K562 (cell line): ENCODE measurements around the gene GPR183.
"Not testable (repeated sequence)": the region's sequence is repeated elsewhere in the genome, so short reads cannot be mapped to it uniquely, and the experiment has no call there.

ENCODE experiments used
- FOXM1 ChIP-seq, 2 experiments: fragments of 450-650 bp in 1 of 2; sonication (generic) in 1 of 2; formaldehyde crosslinking in 1 of 2; IDR thresholded peaks; 2 replicates each; pipeline versions ENCODE4 v1.6.1 to v1.9.0; 2017 to 2022; ENCODE audit warnings: low read depth in 2 of 2, mild to moderate bottlenecking in 2 of 2, missing genetic modification reagents in 1 of 2, moderate library complexity in 1 of 2
- FOXP1 ChIP-seq: sonication (generic); formaldehyde crosslinking; IDR thresholded peaks from 2 replicates; pipeline ENCODE4 v1.8.0; 2022; ENCODE audit warnings: mild to moderate bottlenecking, missing genetic modification reagents
- HNRNPH1 ChIP-seq: fragments of 200-400 bp; formaldehyde crosslinking; optimal IDR thresholded peaks from 2 replicates; pipeline ENCODE3; 2017; ENCODE audit warnings: low read depth, mild to moderate bottlenecking, low read length, moderate library complexity
- KAT8 ChIP-seq: fragments of 450-650 bp; IDR thresholded peaks from 2 replicates; pipeline ENCODE4 v1.6.1; 2016; ENCODE audit warnings: low read depth, mild to moderate bottlenecking
- NR2C2 ChIP-seq, 2 experiments: fragments of 200-800 bp in 1 of 2; sonication (Bioruptor generic) in 1 of 2; sonication (generic) in 1 of 2; formaldehyde crosslinking in 1 of 2; IDR thresholded peaks; 2 replicates each; pipeline versions ENCODE4 v1.6.1 to v1.8.0; 2016 to 2022; ENCODE audit warnings: mild to moderate bottlenecking in 1 of 2, missing compliant biosample characterization in 1 of 2, missing genetic modification characterization in 1 of 2, missing genetic modification reagents in 1 of 2
- RBM22 ChIP-seq: fragments of 200-400 bp; formaldehyde crosslinking; IDR thresholded peaks from 2 replicates; pipeline ENCODE4 v1.6.1; 2018; ENCODE audit warnings: low read length, low read depth; ENCODE audit not compliant: poor library complexity, severe bottlenecking
- SIN3A ChIP-seq, 2 experiments: fragments of 150-350 bp in 1 of 2; IDR thresholded peaks; 2 replicates each; pipeline ENCODE4 v1.6.1; 2011 to 2016; ENCODE audit warnings: borderline replicate concordance in 2 of 2, low read depth in 2 of 2, low read length in 2 of 2, mild to moderate bottlenecking in 2 of 2, moderate library complexity in 2 of 2; ENCODE audit not compliant: control insufficient read depth in 1 of 2
- TF ChIP-seq, protein P1 (sequence below), 3 experiments: IDR thresholded peaks in 2 of 3; conservative IDR thresholded peaks in 1 of 3; 2 replicates each; pipeline ENCODE4 v1.5.1; 2011 to 2012; ENCODE audit warnings: low read length in 3 of 3, mild to moderate bottlenecking in 3 of 3, control low read depth in 2 of 3, improper control_type of control experiment in 1 of 3, inconsistent platforms in 1 of 3, low read depth in 1 of 3, mixed read lengths in 1 of 3, moderate library complexity in 1 of 3; ENCODE audit not compliant: insufficient read depth in 2 of 3
- TF ChIP-seq, protein P2 (sequence below): fragments of 250-450 bp; sonication (Bioruptor Pico); IDR thresholded peaks from 2 replicates; pipeline ENCODE4 v1.8.0; 2022; ENCODE audit warnings: moderate library complexity, mild to moderate bottlenecking, inconsistent platforms
- TF ChIP-seq, protein P3 (sequence below): sonication (generic); formaldehyde crosslinking; IDR thresholded peaks from 2 replicates; pipeline ENCODE4 v1.8.0; 2023; ENCODE audit warnings: mild to moderate bottlenecking, missing genetic modification reagents

DNA sequence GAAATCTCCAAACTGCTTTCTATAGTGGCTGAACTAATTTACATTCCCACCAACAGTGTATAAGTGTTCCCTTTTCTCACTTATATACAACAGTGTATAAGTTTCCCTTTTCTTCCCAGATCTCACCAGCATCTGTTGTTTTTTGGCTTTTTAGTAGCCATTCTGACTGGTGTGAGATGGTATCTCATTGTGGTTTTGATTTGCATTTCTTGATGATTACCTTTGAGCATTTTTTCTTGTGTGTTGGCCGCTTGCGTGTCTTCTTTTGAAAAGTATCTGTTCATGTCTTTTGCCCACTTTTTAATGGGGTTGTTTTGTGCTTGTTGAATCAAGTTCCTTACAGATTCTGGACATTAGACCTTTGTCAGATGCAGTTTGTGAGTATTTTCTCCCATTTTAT is 57.6 kb downstream of the GPR183 start:
- not testable (repeated sequence) for TF ChIP-seq NR2C2 (CRISPR knock-in tag; IDR thresholded peaks at IDR 0.05); NR2C2 (tag; IDR thresholded peaks at IDR 0.05); HNRNPH1; FOXM1 (IDR thresholded peaks at IDR 0.05; ENCODE audit: low read depth); FOXM1 (CRISPR knock-in tag; IDR thresholded peaks at IDR 0.05; ENCODE audit: low read depth); RBM22; FOXP1 (CRISPR knock-in tag); SIN3A (IDR thresholded peaks at IDR 0.05; ENCODE audit: borderline replicate concordance in 2 of 2, control insufficient read depth in 1 of 2, low read depth in 2 of 2, low read length in 2 of 2); KAT8
- TF ChIP-seq, protein P1, sequence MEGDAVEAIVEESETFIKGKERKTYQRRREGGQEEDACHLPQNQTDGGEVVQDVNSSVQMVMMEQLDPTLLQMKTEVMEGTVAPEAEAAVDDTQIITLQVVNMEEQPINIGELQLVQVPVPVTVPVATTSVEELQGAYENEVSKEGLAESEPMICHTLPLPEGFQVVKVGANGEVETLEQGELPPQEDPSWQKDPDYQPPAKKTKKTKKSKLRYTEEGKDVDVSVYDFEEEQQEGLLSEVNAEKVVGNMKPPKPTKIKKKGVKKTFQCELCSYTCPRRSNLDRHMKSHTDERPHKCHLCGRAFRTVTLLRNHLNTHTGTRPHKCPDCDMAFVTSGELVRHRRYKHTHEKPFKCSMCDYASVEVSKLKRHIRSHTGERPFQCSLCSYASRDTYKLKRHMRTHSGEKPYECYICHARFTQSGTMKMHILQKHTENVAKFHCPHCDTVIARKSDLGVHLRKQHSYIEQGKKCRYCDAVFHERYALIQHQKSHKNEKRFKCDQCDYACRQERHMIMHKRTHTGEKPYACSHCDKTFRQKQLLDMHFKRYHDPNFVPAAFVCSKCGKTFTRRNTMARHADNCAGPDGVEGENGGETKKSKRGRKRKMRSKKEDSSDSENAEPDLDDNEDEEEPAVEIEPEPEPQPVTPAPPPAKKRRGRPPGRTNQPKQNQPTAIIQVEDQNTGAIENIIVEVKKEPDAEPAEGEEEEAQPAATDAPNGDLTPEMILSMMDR (IDR thresholded peaks at IDR 0.05 in 2 of 3, conservative IDR thresholded peaks at IDR 0.05 in 1 of 3; ENCODE audit: insufficient read depth in 2 of 3, low read depth in 1 of 3, low read length in 3 of 3), result not testable (repeated sequence)
- TF ChIP-seq, protein P2, sequence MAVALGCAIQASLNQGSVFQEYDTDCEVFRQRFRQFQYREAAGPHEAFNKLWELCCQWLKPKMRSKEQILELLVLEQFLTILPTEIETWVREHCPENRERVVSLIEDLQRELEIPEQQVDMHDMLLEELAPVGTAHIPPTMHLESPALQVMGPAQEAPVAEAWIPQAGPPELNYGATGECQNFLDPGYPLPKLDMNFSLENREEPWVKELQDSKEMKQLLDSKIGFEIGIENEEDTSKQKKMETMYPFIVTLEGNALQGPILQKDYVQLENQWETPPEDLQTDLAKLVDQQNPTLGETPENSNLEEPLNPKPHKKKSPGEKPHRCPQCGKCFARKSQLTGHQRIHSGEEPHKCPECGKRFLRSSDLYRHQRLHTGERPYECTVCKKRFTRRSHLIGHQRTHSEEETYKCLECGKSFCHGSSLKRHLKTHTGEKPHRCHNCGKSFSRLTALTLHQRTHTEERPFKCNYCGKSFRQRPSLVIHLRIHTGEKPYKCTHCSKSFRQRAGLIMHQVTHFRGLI (CRISPR knock-in tag), result not testable (repeated sequence)
- TF ChIP-seq, protein P3, sequence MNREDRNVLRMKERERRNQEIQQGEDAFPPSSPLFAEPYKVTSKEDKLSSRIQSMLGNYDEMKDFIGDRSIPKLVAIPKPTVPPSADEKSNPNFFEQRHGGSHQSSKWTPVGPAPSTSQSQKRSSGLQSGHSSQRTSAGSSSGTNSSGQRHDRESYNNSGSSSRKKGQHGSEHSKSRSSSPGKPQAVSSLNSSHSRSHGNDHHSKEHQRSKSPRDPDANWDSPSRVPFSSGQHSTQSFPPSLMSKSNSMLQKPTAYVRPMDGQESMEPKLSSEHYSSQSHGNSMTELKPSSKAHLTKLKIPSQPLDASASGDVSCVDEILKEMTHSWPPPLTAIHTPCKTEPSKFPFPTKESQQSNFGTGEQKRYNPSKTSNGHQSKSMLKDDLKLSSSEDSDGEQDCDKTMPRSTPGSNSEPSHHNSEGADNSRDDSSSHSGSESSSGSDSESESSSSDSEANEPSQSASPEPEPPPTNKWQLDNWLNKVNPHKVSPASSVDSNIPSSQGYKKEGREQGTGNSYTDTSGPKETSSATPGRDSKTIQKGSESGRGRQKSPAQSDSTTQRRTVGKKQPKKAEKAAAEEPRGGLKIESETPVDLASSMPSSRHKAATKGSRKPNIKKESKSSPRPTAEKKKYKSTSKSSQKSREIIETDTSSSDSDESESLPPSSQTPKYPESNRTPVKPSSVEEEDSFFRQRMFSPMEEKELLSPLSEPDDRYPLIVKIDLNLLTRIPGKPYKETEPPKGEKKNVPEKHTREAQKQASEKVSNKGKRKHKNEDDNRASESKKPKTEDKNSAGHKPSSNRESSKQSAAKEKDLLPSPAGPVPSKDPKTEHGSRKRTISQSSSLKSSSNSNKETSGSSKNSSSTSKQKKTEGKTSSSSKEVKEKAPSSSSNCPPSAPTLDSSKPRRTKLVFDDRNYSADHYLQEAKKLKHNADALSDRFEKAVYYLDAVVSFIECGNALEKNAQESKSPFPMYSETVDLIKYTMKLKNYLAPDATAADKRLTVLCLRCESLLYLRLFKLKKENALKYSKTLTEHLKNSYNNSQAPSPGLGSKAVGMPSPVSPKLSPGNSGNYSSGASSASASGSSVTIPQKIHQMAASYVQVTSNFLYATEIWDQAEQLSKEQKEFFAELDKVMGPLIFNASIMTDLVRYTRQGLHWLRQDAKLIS (CRISPR knock-in tag), result not testable (repeated sequence)
